ENCODE data around the gene CA9.
"Not testable (repeated sequence)": the region's sequence is repeated elsewhere in the genome, so short reads cannot be mapped to it uniquely, and the experiment has no call there.

CA9 gene

DNA sequence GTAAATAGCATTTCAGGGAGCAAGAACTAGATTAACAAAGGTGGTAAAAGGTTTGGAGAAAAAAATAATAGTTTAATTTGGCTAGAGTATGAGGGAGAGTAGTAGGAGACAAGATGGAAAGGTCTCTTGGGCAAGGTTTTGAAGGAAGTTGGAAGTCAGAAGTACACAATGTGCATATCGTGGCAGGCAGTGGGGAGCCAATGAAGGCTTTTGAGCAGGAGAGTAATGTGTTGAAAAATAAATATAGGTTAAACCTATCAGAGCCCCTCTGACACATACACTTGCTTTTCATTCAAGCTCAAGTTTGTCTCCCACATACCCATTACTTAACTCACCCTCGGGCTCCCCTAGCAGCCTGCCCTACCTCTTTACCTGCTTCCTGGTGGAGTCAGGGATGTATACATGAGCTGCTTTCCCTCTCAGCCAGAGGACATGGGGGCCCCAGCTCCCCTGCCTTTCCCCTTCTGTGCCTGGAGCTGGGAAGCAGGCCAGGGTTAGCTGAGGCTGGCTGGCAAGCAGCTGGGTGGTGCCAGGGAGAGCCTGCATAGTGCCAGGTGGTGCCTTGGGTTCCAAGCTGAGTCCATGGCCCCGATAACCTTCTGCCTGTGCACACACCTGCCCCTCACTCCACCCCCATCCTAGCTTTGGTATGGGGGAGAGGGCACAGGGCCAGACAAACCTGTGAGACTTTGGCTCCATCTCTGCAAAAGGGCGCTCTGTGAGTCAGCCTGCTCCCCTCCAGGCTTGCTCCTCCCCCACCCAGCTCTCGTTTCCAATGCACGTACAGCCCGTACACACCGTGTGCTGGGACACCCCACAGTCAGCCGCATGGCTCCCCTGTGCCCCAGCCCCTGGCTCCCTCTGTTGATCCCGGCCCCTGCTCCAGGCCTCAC, at the start of gene CA9:
TSS of gene CA9 (plus strand) at position 797 of the 893 bp plus-strand sequence. CDS start at position 829, 32 bp downstream.
- DNase-seq (ENCODE audit: low spot score): no peak

DNA sequence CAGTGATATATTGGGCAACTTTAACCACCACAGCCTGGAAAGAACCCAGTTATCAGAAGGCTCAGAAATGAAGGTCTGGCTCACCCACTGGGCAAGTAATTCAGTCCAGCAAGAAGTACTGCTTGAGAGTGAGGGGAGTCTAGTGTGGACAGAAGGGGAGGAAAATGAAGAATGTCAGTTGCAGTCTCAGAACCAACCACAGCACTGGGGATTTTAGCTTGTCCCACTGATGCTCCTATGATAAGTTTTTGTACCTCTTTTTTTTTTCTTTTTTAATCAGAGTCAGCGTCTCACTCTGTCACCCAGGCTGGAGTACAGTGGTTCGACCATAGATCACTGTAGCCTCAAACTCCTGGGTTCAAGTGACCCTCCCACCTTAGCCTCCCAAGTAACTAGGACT, 46.2 kb upstream of the CA9 start:
- DNase-seq (ENCODE audit: low spot score): no peak

DNA sequence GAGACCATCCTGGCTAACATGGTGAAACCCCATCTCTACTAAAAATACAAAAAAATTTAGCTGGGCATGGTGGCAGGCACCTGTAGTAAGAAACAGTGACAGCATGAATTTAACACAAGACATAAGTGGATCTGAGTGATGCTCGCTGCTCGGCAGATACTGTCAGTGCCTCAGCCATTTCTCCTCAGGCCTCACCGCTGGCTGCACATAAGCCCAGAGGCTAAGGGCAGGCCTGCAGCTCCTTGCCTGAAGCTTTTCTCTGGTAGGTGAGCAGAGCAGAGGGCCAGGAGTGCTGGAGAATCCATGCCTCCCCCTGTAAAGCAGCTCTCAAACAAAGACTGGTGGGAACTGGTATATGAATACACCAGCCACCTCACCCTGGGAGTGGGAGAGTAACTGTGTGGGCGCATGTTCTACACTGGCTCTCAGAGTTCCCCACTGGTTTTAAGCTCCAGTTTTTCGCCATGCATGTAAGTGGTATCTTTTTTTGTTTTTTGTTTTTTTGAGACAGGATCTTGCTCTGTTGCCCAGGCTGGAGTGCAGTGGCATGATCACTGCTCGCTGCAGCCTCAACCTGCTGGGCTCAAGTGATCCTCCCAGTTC, 45.2 kb upstream of the CA9 start:
- no peak for DNase-seq (ENCODE audit: low spot score)

DNA sequence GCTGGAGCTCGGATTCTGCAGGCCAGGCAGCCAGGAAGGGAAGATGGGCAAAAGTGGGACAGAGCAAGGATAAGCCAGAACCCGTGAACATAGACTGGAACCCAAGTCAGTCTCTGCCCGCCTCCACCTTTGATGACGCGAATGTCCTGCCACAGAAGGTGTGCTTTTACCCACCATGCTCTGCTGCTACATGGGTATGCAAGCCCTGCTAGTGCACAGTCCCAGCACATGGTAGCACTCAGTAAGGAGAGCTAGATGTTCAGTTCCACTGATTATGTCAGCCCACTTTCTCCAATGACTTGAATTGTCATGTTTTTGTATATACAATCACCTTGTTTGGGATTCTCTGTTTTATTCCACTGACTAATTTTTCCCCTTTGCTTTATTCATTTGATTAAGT, 44.1 kb upstream of the CA9 start:
- no peak for DNase-seq (ENCODE audit: low spot score)

DNA sequence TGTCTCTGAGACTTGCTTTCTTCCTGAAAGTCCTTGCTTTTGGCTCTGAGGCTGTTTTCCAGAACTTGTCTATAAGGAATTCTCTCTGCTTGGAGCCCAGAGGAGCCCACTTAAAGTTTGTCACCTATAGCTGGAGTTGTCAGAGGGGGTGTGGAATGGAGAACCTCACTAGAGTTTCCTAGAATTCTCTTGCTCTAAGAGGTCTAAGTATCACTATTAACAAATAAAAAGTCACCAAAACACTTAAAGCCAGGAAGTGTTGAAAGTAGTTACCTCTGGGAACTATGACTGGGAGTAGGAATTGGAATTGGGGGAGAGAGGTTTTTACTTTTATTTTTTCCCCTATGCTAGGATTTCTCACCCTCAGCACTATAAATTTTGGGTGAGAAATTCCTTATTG, 38.0 kb upstream of the CA9 start:
- no peak for DNase-seq (ENCODE audit: low spot score)

DNA sequence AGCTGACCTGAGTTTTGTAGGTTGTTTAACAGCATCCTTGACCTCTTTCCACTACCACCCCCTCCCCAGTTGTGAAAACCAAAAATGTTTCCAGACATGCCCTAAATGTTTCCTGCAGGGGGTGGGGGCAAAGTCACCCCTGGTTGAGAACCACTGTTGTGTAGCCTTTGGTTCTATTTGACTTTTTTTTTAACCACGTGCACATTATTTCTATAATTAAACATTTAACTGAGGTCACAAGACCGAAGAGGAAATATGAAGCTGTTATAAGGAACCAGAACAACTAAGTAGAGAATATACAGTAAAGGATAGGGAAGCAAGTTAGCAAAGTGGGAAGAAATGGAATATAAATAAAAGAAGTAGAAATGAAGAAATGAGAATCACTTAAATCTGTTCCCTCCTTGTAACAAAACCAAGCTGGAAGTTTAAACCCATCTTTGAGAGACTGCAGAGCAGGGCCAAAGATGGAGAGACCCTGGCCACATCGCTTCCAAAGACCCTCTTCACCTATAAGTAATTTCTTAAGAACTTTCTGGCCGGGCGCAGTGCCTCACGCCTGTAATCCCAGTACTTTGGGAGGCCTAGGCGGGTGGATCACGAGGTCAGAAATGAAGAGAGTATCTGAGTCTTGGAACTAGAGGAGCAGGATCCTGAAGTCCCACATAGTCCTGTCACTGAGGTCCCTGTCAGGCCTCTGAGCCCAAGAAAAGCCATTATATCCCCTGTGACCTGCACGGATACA, 37.4 kb upstream of the CA9 start:
- no peak for DNase-seq (ENCODE audit: low spot score)

DNA sequence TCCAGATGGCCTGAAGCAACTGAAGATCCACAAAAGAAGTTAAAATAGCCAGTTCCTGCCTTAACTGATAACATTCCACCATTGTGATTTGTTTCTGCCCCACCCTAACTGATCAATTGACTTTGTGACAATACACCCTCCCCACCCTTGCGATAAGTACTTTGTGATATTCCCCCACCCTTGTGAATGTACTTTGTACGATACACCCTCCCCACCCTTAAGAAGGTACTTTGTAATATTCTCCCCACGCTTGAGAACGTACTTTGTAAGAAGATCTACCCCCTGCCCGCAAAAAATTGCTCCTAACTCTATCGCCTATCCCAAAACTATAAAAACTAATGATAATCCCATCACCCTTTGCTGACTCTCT, 36.9 kb upstream of the CA9 start:
- not testable (repeated sequence) for DNase-seq (ENCODE audit: low spot score)

DNA sequence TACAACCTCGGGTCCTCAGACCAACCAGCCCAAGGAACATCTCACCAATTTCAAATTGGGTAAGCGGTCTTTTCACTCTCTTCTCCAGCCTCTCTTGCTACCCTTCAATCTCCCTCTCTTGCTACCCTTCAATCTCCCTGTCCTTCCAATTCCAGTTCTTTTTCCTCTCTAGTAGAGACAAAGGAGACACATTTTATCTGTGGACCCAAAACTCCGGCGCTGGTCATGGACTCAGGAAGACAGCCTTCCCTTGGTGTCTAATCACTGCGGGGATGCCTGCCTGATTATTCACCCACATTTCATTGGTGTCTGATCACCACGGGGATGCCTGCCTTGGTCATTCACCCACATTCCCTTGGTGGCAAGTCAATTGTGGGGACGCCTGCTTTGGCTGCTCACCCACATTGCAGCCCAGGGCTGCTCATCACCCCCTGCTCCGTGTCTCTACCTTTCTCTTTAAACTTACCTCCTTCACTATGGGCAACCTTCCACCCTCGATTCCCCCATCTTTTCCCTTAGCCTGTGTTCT, 36.2 kb upstream of the CA9 start:
- not testable (repeated sequence) for DNase-seq (ENCODE audit: low spot score)

DNA sequence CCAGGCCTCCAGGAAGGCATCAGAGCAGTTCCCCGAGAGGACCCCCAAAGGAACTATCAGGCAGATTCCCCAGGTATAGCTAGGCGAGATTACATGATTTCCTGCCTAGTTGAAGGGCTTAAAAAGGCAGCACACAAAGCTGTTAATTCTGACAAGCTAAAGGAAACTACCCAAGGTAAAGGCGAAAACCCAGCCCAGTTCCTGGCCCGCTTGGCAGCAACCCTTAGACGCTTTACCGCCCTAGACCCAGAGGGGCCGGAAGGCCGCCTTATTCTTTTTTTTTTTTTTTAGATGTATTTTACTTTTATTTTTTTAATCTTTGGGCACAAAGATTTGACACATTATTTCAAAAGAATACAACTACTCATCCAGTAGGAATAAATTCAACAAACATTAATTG, 35.0 kb upstream of the CA9 start:
- not testable (repeated sequence) for DNase-seq (ENCODE audit: low spot score)

DNA sequence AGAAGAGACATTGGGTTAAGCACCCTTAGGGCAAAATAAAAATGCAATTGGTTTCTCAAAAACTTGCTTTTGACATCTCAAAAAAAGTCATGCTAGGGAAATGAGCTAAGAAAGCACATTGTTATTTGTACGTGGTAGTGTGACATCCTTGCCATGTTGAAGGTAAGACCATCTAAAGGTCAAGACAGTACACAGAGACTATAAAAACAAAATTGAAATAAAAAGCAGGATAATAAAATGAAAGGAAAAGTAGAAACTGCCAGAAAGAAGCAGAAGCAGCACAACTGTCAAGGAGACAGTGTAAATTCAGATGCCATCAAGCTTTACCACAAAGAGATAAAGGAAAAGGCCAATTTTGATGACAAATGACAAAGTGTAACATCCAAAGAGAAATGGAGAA, 34.5 kb upstream of the CA9 start:
- DNase-seq (ENCODE audit: low spot score): not testable (repeated sequence)

DNA sequence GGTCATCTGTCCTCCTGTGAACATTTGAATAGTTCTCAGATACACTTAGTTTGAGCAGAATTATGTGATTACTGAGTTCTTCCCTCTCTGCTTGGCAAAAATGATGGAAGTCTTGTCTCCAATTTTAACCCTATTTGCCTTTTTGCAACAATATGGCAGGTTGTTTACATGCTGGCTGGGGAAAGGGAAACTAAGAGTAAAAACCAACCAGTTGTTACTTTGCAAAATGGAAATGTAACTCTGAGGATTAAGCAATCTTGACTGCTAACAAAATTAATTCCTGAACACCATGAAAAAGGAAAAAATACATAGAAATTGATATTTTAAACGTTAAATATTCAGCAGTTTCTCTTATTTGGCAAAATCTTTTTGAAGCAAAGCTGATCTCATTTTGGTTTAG, 34.1 kb upstream of the CA9 start:
- no peak for DNase-seq (ENCODE audit: low spot score)

DNA sequence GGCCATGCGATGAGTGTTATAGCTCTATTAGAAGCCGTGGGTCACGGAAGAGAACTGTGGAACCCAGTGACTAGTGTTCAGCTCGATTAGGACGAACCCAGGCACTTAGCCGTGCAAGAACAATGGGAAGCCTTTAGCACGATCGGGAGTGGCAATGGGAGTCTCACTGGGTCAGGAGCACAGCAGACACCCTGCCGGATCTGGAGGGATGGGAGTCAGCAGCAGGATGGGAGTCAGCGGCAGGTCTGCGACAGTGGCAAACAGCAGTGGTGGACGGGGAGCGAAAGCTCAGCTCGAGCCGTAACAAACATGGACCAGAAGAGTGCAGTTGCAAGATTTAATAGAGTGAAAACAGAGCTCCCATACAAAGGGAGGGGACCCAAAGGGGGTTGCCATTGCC, 33.3 kb upstream of the CA9 start:
- not testable (repeated sequence) for DNase-seq (ENCODE audit: low spot score)

DNA sequence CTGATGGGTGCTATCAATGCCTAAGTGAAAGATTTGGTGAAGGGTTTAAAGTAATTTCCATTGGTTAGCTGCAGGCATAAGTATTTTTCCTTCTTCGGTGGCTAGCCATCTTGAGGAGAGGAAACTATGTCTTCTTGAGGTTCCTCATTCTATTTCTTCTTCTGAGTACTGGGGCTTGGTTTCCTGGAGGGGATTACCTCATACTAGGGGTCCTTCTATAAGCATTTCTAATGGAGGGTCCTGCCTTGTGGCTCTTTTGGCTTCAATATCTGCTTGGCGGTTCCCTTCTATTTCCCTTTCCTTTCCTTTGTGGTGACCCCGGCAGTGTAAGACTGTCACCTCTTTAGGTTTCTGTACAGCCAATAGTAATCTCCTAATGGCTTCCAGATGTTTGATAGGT, 32.2 kb upstream of the CA9 start:
- not testable (repeated sequence) for DNase-seq (ENCODE audit: low spot score)

DNA sequence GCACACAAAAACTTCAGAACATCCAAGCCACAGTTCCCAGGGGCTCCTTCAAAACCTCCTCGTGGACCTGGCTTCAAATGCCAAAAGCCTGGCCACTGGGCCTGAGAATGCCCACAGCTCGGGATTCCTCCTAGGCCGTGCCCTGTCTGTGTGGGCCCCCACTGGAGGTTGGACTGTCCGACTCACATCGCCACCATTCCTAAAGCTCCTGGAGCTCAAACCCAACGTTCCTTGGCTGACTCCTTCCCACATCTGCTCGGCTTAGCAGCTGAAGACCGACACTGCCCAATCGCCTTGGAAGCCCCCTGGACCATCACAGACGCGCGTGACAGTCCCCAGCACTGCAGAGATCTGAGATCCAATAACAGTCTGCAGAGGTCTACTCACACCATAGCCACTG, 30.7 kb upstream of the CA9 start:
- no peak for DNase-seq (ENCODE audit: low spot score)

DNA sequence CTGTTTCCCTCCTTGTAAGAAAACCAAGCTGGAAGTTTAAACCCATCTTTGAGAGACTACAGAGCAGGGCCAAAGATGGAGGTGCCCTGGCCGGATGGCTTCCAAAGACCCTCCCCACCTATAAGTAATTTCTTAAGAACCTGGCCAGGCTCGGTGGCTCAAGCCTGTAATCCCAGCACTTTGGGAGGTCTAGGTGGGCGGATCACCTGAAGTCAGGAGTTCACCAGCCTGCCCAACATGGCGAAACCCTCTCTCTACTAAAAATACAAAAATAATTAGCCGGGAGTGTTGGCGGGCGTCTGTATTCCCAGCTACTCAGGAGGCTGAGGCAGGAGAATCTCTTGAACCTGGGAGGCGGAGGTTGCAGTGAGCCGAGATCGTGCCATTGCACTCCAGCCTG, 28.0 kb upstream of the CA9 start:
- not testable (repeated sequence) for DNase-seq (ENCODE audit: low spot score)

DNA sequence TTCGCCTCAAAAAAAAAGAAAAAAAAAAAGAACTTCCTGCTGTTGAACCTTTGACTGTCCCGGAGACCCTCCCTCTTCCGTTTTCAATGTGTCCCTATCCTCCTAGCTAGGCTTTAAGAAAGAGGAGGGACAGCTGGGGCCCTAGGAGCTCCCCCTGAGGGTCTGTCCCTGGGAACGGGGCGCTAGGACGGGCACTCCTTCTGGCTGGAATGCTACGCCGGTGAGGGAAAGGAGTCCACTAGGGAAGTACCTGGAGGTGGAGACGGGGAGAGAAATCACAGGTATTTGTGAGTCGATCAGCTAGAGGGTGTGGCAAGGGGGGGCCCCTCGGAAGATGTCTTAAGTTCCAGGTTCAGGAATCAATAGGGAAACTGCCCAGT, 27.6 kb upstream of the CA9 start:
- DNase-seq (ENCODE audit: low spot score): peak; percentile 29

DNA sequence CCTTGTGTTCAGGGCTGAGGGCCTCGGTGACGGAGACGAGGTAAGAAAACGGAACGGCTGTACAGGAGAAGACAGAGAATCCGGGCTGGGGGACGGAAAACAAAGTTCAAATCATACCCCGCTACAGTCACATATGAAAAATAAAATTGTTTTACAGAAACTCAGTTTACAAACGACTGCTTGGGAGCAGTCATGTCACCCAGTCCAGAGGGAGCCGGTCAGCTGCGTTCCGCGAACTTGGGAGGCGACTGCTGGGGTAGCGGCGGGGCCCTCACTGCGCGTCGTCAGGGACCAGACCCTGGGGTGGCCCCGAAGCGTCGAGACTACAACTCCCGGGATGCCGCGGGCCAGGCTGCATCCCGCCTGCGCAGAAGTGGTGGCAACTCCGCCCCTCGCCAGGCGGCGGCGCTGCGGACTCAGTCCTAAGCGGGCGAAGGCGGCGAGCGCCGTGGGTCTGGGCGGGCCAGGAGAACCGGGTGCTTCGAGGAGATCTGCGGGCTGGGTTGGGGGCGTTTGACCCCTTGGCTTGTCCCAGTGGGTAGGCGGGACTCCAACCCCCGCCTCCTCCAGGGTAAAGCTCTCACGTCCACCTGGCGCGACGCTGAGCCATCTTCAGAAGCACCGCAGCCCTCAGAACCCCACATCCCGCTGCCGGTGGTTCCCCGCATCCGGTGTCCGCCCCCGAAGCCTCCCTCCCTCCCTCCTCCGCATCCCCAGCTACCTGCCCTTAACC, 27.0 kb upstream of the CA9 start:
- DNase-seq (ENCODE audit: low spot score): peak; percentile 96

DNA sequence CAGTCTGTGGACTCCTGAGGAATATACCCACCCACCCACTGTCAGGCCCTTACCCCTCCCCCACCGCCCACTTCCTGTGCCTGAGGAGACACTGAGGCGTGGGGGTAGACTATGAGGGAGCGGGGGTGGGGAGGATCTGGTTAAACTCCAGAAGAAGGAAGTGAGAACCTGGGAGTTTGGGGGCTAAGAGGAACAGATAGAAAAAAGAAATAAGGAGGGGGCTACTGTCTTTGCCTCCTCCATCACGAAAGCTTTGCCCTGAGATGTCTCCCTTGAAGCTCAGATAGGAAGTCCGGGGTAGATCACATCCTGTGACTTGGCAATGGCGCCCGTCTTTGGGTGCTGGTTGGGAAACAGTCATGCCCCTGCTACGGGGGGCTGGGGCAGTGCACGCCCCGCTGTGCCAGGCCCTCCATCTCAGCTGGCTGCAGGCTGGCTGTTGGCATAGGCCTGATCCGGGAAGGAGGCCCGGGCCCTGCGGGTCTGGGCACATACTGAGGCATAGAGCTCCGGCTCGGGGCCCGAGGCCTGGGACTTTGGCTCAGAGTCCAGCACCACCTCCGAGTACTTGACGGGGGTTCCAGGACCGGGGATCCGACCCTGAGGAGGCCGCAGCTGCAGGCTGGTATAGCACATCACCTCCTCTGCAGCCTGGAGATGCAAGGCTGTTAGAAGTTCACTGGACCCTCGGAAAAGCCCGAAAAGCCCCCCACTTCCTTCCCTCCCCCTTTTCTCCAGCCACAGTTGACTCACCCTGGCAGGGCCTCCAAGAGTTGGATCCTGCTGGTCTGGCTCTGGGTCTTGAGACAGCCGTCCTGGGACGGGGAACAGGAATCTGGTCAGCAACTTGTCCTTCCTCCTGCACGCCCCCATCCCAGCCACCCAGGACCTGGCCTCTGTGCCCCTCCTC, 24.0 kb upstream of the CA9 start:
- DNase-seq (ENCODE audit: low spot score): peak; percentile 50

DNA sequence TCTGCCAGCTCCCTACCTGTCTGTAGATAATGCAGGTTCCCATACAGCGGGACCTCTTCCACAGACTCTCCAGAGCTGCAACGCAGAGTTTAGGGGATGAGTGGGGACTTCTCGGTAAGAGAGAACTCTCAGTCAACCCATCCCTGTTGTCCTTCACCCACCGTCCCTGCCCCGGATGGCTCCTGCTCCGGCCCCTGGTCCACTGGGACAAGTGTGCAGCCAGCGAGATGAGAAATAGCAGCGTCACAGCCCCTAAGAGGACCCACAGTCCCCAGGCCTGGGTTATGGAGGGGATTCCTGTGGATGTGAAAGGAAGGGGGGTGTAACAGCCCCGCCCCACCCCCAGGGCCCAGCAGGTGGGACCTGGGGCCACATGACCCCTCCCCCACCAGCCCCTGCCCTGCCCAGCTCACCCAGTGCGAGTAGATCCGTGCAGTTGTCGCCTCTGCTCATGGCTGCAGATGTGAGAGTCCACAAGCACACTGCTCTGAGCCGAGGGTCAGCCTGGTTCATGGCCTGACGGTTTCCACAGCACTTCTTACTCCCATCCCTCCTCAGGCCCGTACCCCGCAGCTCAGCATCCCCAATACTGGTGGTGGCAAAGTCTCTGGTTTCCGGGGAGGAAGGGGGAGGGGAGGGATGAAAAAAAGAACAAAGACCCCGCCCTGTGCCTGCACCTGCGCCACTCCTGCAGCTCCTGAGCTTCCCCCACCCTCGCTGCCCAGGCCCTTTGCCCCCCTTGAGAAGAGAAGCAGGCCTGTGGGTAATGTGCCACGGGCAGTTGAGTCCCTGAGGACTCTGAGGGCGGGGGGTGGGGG, 23.2 kb upstream of the CA9 start, which contains the start of gene SIT1:
TSS of gene SIT1 (minus strand) at position 591 of the 818 bp plus-strand sequence. CDS start at position 513, 78 bp downstream.
- no peak for DNase-seq (ENCODE audit: low spot score)
